Astrocyte (in vitro differentiated cells and primary cell): ENCODE results near the gene TRIM56. TPM values are rescaled to one million over a fixed set of nuclear protein-coding genes. Genes with fewer than 3 reads are reported as not detected.

Experiments
- DNase-seq: peaks from one replicate; pipeline ENCODE4 v3.0.0-alpha.2; 2010; ENCODE audit warnings: low read depth
- FAIRE-seq: peaks from 2 replicates; lab custom pipeline; 2011; peaks lifted over from hg19 to GRCh38; lab: Jason Lieb, UNC
- H2AFZ ChIP-seq: 2 replicates; pipeline ENCODE4 v1.6.0; 2012; ENCODE audit warnings: low read depth, low read length, inconsistent platforms
- H3K27ac ChIP-seq: 2 replicates; pipeline ENCODE4 v1.5.1; 2011; ENCODE audit warnings: low read depth, low read length, inconsistent platforms
- H3K27me3 ChIP-seq: 2 replicates; pipeline ENCODE4 v1.6.0; 2011; ENCODE audit warnings: low read length, inconsistent platforms; ENCODE audit not compliant: insufficient read depth
- H3K36me3 ChIP-seq: 2 replicates; pipeline ENCODE4 v1.5.1; 2011; ENCODE audit warnings: low read length, inconsistent platforms; ENCODE audit not compliant: insufficient read depth
- H3K4me1 ChIP-seq: 2 replicates; pipeline ENCODE4 v1.5.1; 2011; ENCODE audit warnings: low read length, inconsistent platforms; ENCODE audit not compliant: insufficient read depth
- H3K4me2 ChIP-seq: 2 replicates; pipeline ENCODE4 v1.6.0; 2012; ENCODE audit warnings: low read length, inconsistent platforms
- H3K4me3 ChIP-seq: 2 replicates; pipeline ENCODE4 v1.5.1; 2011; ENCODE audit warnings: low read depth, mild to moderate bottlenecking, low read length, inconsistent platforms; ENCODE audit not compliant: insufficient read depth
- H3K79me2 ChIP-seq: 2 replicates; pipeline ENCODE4 v1.6.0; 2012; ENCODE audit warnings: mild to moderate bottlenecking, low read length, inconsistent platforms; ENCODE audit not compliant: insufficient read depth
- H3K9ac ChIP-seq: 2 replicates; pipeline ENCODE4 v1.6.0; 2012; ENCODE audit warnings: mild to moderate bottlenecking, low read length, inconsistent platforms
- H3K9me3 ChIP-seq: 2 replicates; pipeline ENCODE4 v1.5.1; 2012; ENCODE audit warnings: low read depth, mild to moderate bottlenecking, low read length, inconsistent platforms; ENCODE audit not compliant: insufficient read depth
- H4K20me1 ChIP-seq: 2 replicates; pipeline ENCODE4 v1.6.0; 2012; ENCODE audit warnings: low read length, inconsistent platforms; ENCODE audit not compliant: insufficient read depth
- H3K27ac Mint-ChIP-seq: one replicate; pipeline ENCODE4 v1.8.0; 2021; ENCODE audit warnings: mild to moderate bottlenecking, mixed read lengths; ENCODE audit not compliant: unreplicated experiment
- H3K27me3 Mint-ChIP-seq: one replicate; pipeline ENCODE4 v1.8.0; 2021; ENCODE audit warnings: low read depth, mixed read lengths; ENCODE audit not compliant: unreplicated experiment
- H3K36me3 Mint-ChIP-seq: one replicate; pipeline ENCODE4 v1.8.0; 2021; ENCODE audit warnings: low read depth, mixed read lengths; ENCODE audit not compliant: unreplicated experiment
- H3K4me1 Mint-ChIP-seq: one replicate; pipeline ENCODE4 v1.8.0; 2021; ENCODE audit warnings: low read depth, mixed read lengths; ENCODE audit not compliant: unreplicated experiment
- H3K4me3 Mint-ChIP-seq: one replicate; pipeline ENCODE4 v1.8.0; 2021; ENCODE audit warnings: mild to moderate bottlenecking, moderate library complexity, mixed read lengths; ENCODE audit not compliant: unreplicated experiment
- H3K9me3 Mint-ChIP-seq: one replicate; pipeline ENCODE4 v1.8.0; 2021; ENCODE audit warnings: mild to moderate bottlenecking, mixed read lengths; ENCODE audit not compliant: unreplicated experiment
- EZH2 ChIP-seq: IDR thresholded peaks from 2 replicates; pipeline ENCODE4 v1.6.1; 2012; ENCODE audit warnings: mild to moderate bottlenecking, low read length, inconsistent platforms; ENCODE audit not compliant: insufficient read depth
- total RNA-seq: library from RNA; stranded (reverse); gene quantifications from 2 replicates; pipeline ENCODE4 v1.2.1, GENCODE V29; 2021
- TF ChIP-seq, protein P1 (sequence below): IDR thresholded peaks from 2 replicates; pipeline ENCODE4 v1.5.1; 2011; ENCODE audit warnings: low read depth, mild to moderate bottlenecking, inconsistent platforms, low read length, moderate library complexity; ENCODE audit not compliant: insufficient read depth

The TRIM56 gene
- total RNA-seq, 1 donor from 2014 or later: 24.2 TPM

DNA sequence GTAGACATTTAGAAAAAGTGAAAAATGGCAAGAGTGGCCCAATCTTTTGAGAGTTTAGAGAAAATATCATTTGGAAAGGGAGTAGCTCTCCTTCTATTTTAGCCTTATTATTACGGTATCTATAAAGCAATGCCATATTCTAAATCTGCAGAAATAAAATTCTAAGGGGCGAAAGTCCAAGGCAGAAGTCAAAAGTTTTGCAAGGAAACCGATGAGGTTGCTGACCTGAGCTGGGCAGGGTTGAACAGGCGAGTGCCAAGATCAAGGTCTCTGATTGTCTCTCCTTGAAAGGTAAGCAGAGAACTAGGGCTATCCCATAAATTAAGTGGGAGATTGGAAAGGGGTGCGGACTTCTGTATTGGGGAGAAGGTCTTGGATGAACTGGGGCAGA is 11.7 kb downstream of the TRIM56 start:
- H3K4me3 Mint-ChIP-seq: no peak overlapping the region
- Histone ChIP-seq H3K79me2 (peaks cover 14% of the 10 kb centered on the region), H3K9me3 (no peaks in the 10 kb centered on the region), H4K20me1 (no peaks in the 10 kb centered on the region), H3K4me3 (no peak overlapping the region), H3K27ac (no peak overlapping the region), H3K27me3 (no peaks in the 10 kb centered on the region), H2AFZ (no peak overlapping the region), H3K9ac (no peak overlapping the region), H3K4me1 (peaks cover 49% of the 10 kb centered on the region), H3K4me2 (no peak overlapping the region), H3K36me3 (no peaks in the 10 kb centered on the region)
- FAIRE-seq (no peak), DNase-seq (no peak)
- no peaks in the 10 kb centered on the region for H3K9me3 Mint-ChIP-seq
- peaks cover 43% of the 10 kb centered on the region for H3K4me1 Mint-ChIP-seq
- H3K27me3 Mint-ChIP-seq: no peaks in the 10 kb centered on the region
- peak overlapping the region; percentile 37 for H3K27ac Mint-ChIP-seq
- TF ChIP-seq EZH2: no peak
- TF ChIP-seq, protein P1, sequence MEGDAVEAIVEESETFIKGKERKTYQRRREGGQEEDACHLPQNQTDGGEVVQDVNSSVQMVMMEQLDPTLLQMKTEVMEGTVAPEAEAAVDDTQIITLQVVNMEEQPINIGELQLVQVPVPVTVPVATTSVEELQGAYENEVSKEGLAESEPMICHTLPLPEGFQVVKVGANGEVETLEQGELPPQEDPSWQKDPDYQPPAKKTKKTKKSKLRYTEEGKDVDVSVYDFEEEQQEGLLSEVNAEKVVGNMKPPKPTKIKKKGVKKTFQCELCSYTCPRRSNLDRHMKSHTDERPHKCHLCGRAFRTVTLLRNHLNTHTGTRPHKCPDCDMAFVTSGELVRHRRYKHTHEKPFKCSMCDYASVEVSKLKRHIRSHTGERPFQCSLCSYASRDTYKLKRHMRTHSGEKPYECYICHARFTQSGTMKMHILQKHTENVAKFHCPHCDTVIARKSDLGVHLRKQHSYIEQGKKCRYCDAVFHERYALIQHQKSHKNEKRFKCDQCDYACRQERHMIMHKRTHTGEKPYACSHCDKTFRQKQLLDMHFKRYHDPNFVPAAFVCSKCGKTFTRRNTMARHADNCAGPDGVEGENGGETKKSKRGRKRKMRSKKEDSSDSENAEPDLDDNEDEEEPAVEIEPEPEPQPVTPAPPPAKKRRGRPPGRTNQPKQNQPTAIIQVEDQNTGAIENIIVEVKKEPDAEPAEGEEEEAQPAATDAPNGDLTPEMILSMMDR: no peak
- peaks cover 9% of the 10 kb centered on the region for H3K36me3 Mint-ChIP-seq

DNA sequence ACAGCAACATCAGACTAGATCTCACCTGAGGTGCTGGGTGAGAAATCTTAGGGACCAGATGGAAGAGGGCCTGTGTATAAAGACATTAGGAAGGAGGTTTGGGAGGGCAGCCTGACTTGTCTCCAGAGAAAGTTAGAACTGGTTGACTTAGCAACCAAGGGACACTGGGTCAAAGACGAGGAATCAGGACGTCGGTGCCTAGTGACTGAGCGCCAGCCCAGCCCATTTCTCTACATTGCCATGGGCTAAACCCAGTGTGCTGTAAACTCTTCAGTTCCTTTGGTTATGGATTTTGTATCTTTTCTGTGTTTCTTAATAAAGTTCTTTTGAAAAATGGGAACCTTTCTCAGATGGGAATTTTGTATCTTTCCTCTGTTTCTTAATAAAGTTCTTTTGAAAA is 12.3 kb downstream of the TRIM56 start:
- no peak overlapping the region for H3K27ac ChIP-seq
- no peaks in the 10 kb centered on the region for H3K36me3 ChIP-seq
- H3K4me1 ChIP-seq: peaks cover 51% of the 10 kb centered on the region
- no peak for TF ChIP-seq EZH2
- TF ChIP-seq, protein P1: no peak
- no peak overlapping the region for H2AFZ ChIP-seq
- no peaks in the 10 kb centered on the region for H3K9me3 Mint-ChIP-seq
- peak overlapping the region; percentile 56 for H3K27ac Mint-ChIP-seq
- H3K4me3 ChIP-seq: no peak overlapping the region
- peaks cover 9% of the 10 kb centered on the region for H3K36me3 Mint-ChIP-seq
- no peaks in the 10 kb centered on the region for H3K9me3 ChIP-seq
- no peaks in the 10 kb centered on the region for H3K27me3 Mint-ChIP-seq
- peaks cover 44% of the 10 kb centered on the region for H3K4me1 Mint-ChIP-seq
- no peak overlapping the region for H3K4me2 ChIP-seq
- FAIRE-seq (no peak), DNase-seq (no peak)
- H3K9ac ChIP-seq: no peak overlapping the region
- peaks cover 16% of the 10 kb centered on the region for H3K79me2 ChIP-seq
- H4K20me1 ChIP-seq: no peaks in the 10 kb centered on the region
- H3K27me3 ChIP-seq: no peaks in the 10 kb centered on the region
- no peak overlapping the region for H3K4me3 Mint-ChIP-seq

DNA sequence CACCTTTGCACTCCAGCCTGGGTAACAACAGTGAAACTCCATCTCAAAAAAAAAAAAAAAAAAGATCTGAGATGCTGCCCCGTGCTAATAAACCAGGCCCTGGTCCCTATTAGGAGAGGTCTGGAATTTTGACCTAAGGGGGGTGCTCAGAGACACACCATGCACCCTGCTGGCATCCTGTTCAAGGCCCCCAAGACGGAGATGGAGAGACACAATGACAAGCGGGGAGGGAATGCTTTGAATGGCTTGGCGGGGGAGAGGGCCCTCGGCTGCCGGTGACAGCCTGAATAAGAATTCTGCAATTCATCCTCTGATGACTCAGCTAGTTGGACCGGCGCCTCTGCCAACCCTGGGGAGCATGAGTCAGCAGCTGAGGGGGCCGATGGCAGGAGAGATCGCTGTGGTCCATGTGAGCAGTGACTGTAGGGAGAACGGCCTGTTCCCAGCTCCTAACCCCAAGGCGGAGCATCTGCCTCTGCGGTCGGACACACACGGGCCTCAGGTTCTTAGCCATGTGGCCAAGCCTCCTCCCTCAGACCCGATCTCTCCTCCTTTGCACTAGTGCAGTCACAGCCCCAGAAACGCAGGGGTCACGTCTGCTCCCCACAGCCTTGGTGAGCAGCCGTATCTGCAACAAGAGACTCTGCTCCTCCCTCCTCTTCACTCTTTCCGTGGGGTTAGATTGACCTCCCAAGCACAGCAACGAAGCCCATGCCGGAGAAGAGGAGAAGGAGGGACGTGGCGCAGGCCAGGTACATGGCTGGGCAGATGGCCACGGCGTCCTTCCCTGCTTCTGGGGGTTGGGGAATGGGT is 14.9 kb downstream of the TRIM56 start:
- H3K4me3 Mint-ChIP-seq: peak overlapping the region; percentile 60
- Histone ChIP-seq H3K79me2 (peaks cover 14% of the 10 kb centered on the region), H3K4me1 (peaks cover 32% of the 10 kb centered on the region), H3K4me3 (no peak overlapping the region), H3K9me3 (no peaks in the 10 kb centered on the region), H4K20me1 (no peaks in the 10 kb centered on the region), H3K4me2 (peak overlapping the region; percentile 63), H2AFZ (peak overlapping the region; percentile 31), H3K27me3 (no peaks in the 10 kb centered on the region), H3K36me3 (no peaks in the 10 kb centered on the region), H3K27ac (peak overlapping the region; percentile 98), H3K9ac (peak overlapping the region; percentile 79)
- H3K4me1 Mint-ChIP-seq: peaks cover 41% of the 10 kb centered on the region
- H3K27ac Mint-ChIP-seq: peak overlapping the region; percentile 99
- no peak for TF ChIP-seq EZH2
- TF ChIP-seq, protein P1: no peak
- no peaks in the 10 kb centered on the region for H3K27me3 Mint-ChIP-seq
- no peaks in the 10 kb centered on the region for H3K9me3 Mint-ChIP-seq
- DNase-seq (peak; percentile 97), FAIRE-seq (no peak)
- peaks cover 8% of the 10 kb centered on the region for H3K36me3 Mint-ChIP-seq
